DOHH2 (cell line): ENCODE results near the gene HDLBP.

ENCODE experiments used
- H3F3A ChIP-seq: fragments of 200-600 bp; sonication (generic), shearing (Covaris generic); 2 replicates; pipeline ENCODE4 v1.6.0; 2016; ENCODE audit warnings: antibody characterized with exemption, mild to moderate bottlenecking; ENCODE audit not compliant: control insufficient read depth, insufficient read depth
- H3K27ac ChIP-seq: fragments of 200-600 bp; sonication (generic); 2 replicates; pipeline ENCODE4 v1.5.1; 2014; ENCODE audit warnings: low read depth, mild to moderate bottlenecking, low read length, moderate library complexity
- H3K27me3 ChIP-seq: fragments of 200-600 bp; sonication (generic); 2 replicates; pipeline ENCODE4 v1.6.1; 2014; ENCODE audit warnings: mild to moderate bottlenecking, low read length, mixed read lengths; ENCODE audit not compliant: control insufficient read depth
- H3K36me3 ChIP-seq: fragments of 200-600 bp; sonication (generic); 2 replicates; pipeline ENCODE4 v1.6.1; 2014; ENCODE audit warnings: mild to moderate bottlenecking, low read length, moderate library complexity, mixed read lengths; ENCODE audit not compliant: control insufficient read depth
- H3K4me1 ChIP-seq: fragments of 200-600 bp; sonication (generic); 2 replicates; pipeline ENCODE4 v1.6.1; 2014; ENCODE audit warnings: mild to moderate bottlenecking, low read length, mixed read lengths; ENCODE audit not compliant: control insufficient read depth
- H3K4me2 ChIP-seq: fragments of 200-600 bp; sonication (generic); 2 replicates; pipeline ENCODE4 v1.6.0; 2014; ENCODE audit warnings: mild to moderate bottlenecking, low read length, moderate library complexity
- H3K4me3 ChIP-seq: fragments of 200-600 bp; sonication (generic); 2 replicates; pipeline ENCODE4 v1.5.1; 2014; ENCODE audit warnings: mild to moderate bottlenecking, low read length, mixed read lengths
- H3K79me2 ChIP-seq: fragments of 200-600 bp; sonication (generic); 2 replicates; pipeline ENCODE4 v1.6.1; 2014; ENCODE audit warnings: mild to moderate bottlenecking, low read length, mixed read lengths; ENCODE audit not compliant: control insufficient read depth
- H3K9me2 ChIP-seq: fragments of 200-600 bp; sonication (generic); replicated peaks from 2 replicates; pipeline ENCODE4 v1.6.1; 2014; ENCODE audit warnings: mild to moderate bottlenecking, low read length, mixed read lengths; ENCODE audit not compliant: control insufficient read depth
- H3K9me3 ChIP-seq: fragments of 200-600 bp; sonication (generic); 2 replicates; pipeline ENCODE4 v1.6.1; 2014; ENCODE audit warnings: antibody characterized with exemption, low read length, mixed read lengths; ENCODE audit not compliant: control insufficient read depth, insufficient read depth
- H4K20me1 ChIP-seq: fragments of 200-600 bp; sonication (generic); 2 replicates; pipeline ENCODE4 v1.6.0; 2014; ENCODE audit warnings: low read depth, mild to moderate bottlenecking, antibody characterized with exemption, low read length, moderate library complexity; ENCODE audit not compliant: control insufficient read depth, insufficient read depth
- CTCF ChIP-seq: fragments of 200-600 bp; sonication (generic); IDR thresholded peaks from one replicate; pipeline ENCODE4 v1.5.1; 2014; ENCODE audit warnings: antibody characterized with exemption, mild to moderate bottlenecking, low read depth, low read length; ENCODE audit not compliant: poor library complexity, severe bottlenecking
- EZH2phosphoT487 ChIP-seq: fragments of 200-600 bp; sonication (generic); IDR thresholded peaks from 2 replicates; pipeline ENCODE4 v1.6.1; 2017; ENCODE audit warnings: borderline replicate concordance, mild to moderate bottlenecking, antibody characterized with exemption, low read length, moderate library complexity, mixed read lengths

Gene HDLBP, protein sequence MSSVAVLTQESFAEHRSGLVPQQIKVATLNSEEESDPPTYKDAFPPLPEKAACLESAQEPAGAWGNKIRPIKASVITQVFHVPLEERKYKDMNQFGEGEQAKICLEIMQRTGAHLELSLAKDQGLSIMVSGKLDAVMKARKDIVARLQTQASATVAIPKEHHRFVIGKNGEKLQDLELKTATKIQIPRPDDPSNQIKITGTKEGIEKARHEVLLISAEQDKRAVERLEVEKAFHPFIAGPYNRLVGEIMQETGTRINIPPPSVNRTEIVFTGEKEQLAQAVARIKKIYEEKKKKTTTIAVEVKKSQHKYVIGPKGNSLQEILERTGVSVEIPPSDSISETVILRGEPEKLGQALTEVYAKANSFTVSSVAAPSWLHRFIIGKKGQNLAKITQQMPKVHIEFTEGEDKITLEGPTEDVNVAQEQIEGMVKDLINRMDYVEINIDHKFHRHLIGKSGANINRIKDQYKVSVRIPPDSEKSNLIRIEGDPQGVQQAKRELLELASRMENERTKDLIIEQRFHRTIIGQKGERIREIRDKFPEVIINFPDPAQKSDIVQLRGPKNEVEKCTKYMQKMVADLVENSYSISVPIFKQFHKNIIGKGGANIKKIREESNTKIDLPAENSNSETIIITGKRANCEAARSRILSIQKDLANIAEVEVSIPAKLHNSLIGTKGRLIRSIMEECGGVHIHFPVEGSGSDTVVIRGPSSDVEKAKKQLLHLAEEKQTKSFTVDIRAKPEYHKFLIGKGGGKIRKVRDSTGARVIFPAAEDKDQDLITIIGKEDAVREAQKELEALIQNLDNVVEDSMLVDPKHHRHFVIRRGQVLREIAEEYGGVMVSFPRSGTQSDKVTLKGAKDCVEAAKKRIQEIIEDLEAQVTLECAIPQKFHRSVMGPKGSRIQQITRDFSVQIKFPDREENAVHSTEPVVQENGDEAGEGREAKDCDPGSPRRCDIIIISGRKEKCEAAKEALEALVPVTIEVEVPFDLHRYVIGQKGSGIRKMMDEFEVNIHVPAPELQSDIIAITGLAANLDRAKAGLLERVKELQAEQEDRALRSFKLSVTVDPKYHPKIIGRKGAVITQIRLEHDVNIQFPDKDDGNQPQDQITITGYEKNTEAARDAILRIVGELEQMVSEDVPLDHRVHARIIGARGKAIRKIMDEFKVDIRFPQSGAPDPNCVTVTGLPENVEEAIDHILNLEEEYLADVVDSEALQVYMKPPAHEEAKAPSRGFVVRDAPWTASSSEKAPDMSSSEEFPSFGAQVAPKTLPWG (N-terminal part only)

GRCh38 chr2:241315093-241315878 lies at the start of gene HDLBP:
Gene HDLBP (minus strand): TSS chr2:241315672. CDS start chr2:241266869, 48,803 bp downstream.
- no peaks in the 10 kb centered on the region for H3K27me3 ChIP-seq
- no peaks in the 10 kb centered on the region for H3K9me2 ChIP-seq
- peaks cover 96% of the 10 kb centered on the region for H3K79me2 ChIP-seq
- H3K4me2 ChIP-seq = peak within 1 kb of the TSS; percentile 93
- H4K20me1 ChIP-seq = peaks cover 43% of the 10 kb centered on the region
- peak; percentile 75 for TF ChIP-seq CTCF
- no peak for TF ChIP-seq EZH2phosphoT487
- H3K4me1 ChIP-seq = peaks cover 76% of the 10 kb centered on the region
- H3K4me3 ChIP-seq = peak within 1 kb of the TSS; percentile 87
- no peaks in the 10 kb centered on the region for H3K9me3 ChIP-seq
- peaks cover 17% of the 10 kb centered on the region for H3F3A ChIP-seq
- H3K36me3 ChIP-seq = peaks cover 55% of the 10 kb centered on the region
- H3K27ac ChIP-seq = peak within 1 kb of the TSS; percentile 86

GRCh38 chr2:241364781-241365180 lies 49.3 kb upstream of the HDLBP start:
- Histone ChIP-seq H3K9me3 (no peaks in the 10 kb centered on the region), H3K4me2 (peak overlapping the region; percentile 78), H3F3A (peaks cover 49% of the 10 kb centered on the region), H3K9me2 (no peaks in the 10 kb centered on the region), H3K27ac (peak overlapping the region; percentile 86), H3K36me3 (peaks cover 25% of the 10 kb centered on the region), H3K4me3 (peak overlapping the region; percentile 34), H4K20me1 (no peaks in the 10 kb centered on the region), H3K4me1 (peaks cover 87% of the 10 kb centered on the region), H3K27me3 (no peaks in the 10 kb centered on the region), H3K79me2 (peaks cover 95% of the 10 kb centered on the region)
- TF ChIP-seq EZH2phosphoT487 (no peak), CTCF (no peak)

DNA sequence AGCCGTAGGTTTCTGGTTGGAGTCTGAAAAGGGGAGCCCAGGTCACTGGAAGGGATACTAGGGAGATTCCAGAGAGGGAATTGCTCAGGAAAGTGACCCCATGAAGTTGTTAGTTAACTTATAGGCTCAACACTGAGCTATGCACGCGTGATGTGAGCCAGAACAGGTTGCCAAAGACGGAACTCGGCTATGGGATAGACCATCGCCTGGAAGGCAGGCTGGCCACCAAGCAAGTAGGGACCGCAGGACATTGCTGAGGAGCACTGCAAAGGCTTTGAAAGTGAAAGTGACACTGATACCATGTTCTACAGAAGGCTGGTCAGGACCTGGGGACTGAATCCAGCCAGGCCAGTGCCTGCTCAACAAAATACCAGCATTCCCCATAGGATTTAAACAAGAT lies 48.0 kb upstream of the HDLBP start:
- no peak for TF ChIP-seq EZH2phosphoT487
- TF ChIP-seq CTCF = no peak
- H3K36me3 ChIP-seq = peaks cover 36% of the 10 kb centered on the region
- peaks cover 87% of the 10 kb centered on the region for H3K4me1 ChIP-seq
- no peaks in the 10 kb centered on the region for H3K9me3 ChIP-seq
- H3F3A ChIP-seq = peaks cover 44% of the 10 kb centered on the region
- no peak overlapping the region for H3K27ac ChIP-seq
- H3K79me2 ChIP-seq = peaks cover 95% of the 10 kb centered on the region
- peak overlapping the region; percentile 78; the same call in 1 of the 2 replicates for H3K4me2 ChIP-seq
- no peaks in the 10 kb centered on the region for H3K9me2 ChIP-seq
- H4K20me1 ChIP-seq = peaks cover 12% of the 10 kb centered on the region
- H3K4me3 ChIP-seq = no peak overlapping the region
- H3K27me3 ChIP-seq = no peaks in the 10 kb centered on the region
